Stimulated activated naive CD4-positive, alpha-beta T cell (primary cell): ENCODE data around the gene GNB1.
"Not testable (repeated sequence)": the region's sequence is repeated elsewhere in the genome, so short reads cannot be mapped to it uniquely, and the experiment has no call there.

ENCODE experiments used
- DNase-seq, 6 experiments: peaks; one replicate each; lab custom pipeline; 2025; lab: John Stamatoyannopoulos, UW

The GNB1 gene

GRCh38 chr1:1761504-1762376 is 129.1 kb downstream of the GNB1 start:
- no peak for DNase-seq

DNA sequence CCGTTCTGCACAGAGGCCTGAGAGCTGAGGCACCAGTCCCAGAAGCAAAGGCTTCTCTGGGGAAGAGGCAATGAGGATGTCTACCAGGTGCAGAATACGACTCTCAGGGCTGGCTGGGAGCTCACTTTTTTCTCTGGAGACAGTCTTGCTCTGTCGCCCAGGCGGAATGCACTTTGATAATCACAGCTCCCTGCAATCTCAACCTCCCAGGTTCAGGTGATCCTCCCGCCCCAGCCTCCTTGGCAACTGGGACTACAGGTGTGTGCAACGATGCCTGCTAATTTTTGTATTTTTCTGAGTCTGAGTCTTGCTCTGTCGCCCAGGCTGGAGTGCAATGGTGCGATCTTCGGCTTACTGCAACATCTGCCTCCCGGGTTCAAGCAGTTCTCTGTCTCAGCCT is 130.2 kb downstream of the GNB1 start:
- no peak for DNase-seq

DNA sequence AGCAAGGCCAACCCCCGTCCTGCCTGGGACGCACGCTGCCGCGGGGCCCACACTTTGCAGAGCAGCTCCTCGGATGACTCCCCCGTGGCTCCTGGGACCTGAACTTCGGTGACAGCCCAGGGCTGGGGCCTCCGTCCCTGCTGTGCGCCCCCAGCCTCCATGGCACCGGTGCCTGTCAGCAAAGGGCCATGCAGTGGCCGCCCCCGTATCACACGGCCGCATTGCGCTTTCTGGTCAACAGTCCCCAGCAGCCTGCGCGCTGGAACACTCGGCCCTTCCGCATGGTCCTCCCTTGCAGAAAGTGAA is 130.6 kb downstream of the GNB1 start:
- DNase-seq = no peak

DNA sequence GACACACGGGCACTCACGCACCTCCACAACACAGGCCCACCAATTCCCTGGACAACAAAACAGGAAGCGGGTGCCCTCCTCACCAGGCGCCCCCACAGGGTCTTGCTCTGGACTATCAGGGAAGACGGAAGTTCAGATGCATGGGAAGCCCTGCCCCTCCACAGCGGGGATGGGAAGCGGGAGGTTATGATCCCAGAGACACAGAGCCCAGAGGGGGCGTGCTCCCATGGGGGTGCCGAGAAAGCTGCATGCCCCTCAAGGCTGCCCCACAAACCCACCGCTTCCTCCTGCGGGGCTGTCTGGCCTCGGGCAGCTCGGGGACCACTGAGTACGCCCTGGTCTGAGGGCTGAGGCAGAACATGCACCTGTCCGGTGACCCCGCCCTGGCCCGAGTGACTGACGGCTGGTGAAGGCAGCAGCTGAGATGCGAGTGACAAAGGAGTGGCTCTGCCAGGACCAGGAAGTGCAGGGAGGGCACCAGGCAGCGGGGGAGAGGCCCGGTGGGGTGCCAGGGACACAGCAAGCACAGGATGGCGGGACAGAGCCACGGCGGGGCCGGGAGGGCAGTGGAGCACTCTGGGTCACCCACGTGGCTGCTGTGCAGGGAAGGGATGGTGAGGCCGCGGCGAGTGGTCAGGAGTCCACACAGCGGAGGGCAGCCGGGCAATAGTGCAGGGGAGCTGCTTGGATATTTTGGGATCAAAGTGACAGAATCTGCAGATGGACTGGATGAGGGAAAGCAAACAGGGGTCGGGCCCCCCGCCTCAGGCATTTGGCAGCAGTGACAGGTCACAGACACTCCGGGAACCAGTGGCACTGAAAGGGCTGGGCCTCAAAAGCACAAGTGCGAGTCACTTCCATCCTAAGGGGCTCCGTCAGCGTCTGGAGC is 131.2 kb downstream of the GNB1 start:
- no peak for DNase-seq

- no peak for DNase-seq
These were observed 132.0 kb downstream of the GNB1 start for GRCh38 chr1:1758692-1759455.

GRCh38 chr1:1758059-1758621 is 132.7 kb downstream of the GNB1 start:
- DNase-seq = no peak

GRCh38 chr1:1757422-1758058 is 133.3 kb downstream of the GNB1 start:
- DNase-seq = no peak

GRCh38 chr1:1756661-1757421 is 134.0 kb downstream of the GNB1 start:
- DNase-seq = no peak

DNA sequence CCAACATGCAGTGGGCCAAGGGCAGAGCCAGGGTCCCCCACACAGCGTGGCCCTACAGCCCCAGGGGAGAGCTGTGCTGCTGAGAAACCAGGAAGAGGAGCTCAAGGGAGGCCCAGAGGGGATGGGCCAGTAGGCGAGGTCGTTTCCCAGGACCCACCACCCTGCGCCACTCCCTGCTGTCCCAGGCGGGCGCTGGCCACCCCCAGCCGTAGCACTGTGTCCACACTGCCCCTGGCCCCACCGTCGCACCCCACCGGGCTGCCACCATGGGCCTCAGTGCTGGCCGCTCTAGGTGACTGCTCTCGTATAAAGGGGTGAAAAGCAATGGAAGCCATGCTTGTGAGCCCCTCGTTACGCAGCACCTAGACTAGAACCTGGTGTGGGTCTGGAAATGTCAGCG is 135.0 kb downstream of the GNB1 start:
- no peak for DNase-seq

DNA sequence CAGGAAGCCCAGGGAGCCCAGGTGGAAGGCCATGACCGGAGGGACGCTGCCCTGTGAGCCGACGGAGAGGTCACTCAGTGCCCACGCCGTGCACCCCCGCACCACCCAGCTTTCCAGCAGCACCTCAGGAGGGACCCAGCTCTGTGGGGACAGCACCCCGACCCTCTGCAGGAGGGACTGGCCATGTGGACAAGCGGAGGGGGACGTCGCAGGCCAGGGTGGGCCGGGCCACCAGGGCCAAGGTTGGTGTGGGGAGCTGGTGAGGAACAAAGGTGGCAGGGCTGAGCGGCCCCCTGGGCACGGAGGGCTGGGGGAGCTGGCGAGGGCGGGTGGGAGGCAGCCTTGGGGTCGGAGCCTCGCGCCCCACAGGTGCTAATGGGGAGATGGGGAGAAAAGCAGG is 135.5 kb downstream of the GNB1 start:
- no peak for DNase-seq

GRCh38 chr1:1754051-1754815 is 136.7 kb downstream of the GNB1 start:
- DNase-seq = no peak

- DNase-seq = no peak
These were observed 137.3 kb downstream of the GNB1 start for GRCh38 chr1:1753607-1754005.

DNA sequence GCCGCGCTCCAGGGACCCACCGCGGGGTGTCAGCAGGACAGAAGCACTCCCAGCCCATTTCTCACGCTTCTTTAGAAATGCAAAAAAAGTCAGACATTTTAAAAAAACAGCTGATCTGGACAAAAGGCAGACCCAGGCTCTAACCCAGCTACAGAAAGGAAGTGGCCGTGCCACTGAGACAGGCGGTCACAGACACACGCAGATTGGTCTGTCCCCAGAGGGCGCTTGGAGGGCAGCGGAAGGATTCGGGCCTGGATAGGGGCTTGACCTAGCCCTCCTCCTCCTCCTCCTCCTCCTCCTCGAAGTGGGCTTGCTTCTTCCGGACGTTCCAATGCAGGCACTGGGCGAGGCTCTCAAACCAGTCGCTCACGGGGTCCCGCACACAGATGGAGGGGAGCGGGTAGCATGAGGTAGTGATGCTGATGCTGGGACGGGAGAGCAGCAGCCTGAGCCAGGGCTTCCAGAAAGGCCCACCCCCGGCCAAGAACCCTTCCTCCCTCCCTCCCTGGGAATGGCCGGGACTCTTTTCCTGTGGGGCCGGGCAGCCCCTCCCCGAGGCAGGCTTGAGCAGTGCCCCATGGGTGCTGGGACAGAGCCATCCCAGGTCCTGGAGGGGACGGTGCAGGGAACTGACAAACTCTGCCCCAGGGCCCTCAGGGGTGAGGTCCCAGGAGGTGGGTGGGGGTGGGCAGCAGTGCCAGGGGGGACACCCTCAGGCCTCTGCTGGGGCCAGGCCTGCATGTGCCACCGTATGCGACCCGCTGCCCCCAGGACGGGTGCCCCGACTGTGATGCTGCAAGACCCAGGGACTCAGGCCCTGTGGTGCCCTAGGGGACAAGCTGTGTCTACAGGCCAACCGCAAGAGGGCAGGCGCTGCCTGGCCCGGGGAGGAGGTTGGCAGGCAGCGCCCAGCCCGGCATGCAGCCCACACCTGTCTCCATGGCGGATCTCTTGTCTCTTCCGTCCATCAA is 138.0 kb downstream of the GNB1 start:
- DNase-seq = no peak

GRCh38 chr1:1752190-1752589 is 138.7 kb downstream of the GNB1 start:
- DNase-seq = no peak

GRCh38 chr1:1749941-1750340 is 140.9 kb downstream of the GNB1 start:
- DNase-seq = not testable (repeated sequence)

DNA sequence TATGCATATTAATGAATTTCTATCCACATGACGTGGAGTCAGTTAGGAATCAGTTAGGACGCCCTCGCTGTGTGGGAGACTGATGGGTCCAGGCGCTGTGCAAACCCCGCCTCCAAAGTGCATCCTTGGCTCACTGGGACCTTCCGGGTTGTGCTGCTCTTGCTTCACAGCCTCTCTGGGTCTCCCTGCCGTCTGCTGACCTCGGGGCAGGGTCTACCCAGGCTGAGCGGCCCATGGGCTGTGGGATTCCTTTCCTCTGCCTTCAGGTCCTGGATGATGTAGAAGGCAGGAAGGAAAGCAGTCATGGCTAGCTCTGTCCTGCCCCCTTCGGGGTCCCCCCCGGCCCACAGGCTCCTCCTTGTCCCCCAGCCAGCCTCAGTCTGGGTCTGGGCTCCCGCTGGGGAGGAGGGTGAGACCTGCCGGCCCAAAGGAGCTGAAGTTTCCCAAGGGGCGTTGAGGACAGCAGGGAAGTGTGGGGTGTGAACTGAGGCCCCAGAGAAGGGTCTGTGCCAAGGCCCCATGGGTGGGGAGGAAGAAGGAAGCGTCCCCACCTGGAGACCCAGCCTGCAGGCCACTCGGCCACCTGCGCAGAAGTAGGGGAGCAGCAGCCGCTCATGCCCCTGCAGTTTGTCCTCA is 142.1 kb downstream of the GNB1 start:
- no peak for DNase-seq

DNA sequence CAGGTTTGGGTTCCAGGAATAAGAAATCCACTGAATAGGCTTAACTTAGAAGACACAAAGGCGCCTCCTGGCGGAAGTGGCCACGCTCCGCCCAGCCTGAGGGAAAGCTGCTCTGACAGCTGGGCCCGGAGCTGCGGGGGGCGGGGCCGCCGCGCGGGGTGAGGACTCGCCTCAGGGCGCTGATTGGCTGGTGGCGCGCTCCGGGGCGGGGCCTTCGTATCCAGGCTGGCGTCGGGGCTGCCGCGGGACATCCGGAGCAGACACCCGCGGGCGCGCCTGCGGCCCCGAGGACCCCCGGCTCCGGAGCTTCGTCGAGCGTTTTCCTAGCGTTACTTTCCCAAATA is 144.3 kb downstream of the GNB1 start:
- not testable (repeated sequence) for DNase-seq
